ENCODE measurements around the gene UNC5CL.
A peak's percentile ranks its signal among the peaks of the same experiment; 100 is the strongest.

UNC5CL gene

DNA sequence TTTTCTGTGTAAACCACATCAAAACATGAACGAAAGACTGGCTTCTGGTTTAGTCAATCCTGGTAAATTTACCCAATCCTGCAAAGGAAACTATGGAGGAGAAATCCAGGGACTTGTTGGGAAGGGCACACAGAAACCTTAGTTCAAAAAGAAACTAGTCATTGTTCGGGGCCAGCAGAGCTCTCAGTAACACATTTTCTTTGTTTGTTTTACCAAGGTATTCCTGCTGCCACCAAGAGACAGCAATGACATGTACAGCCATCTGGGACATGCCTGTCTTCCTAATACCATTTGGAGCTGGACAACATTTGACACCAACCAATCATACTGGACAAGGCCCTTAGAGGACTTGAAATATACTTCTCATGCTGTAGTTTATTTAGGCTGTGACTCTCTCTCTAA, 24.9 kb upstream of the UNC5CL start:
- DNase-seq (ENCODE audit: low read depth in 2 of 2): no peak
- no peak for TF ChIP-seq CTCF (IDR thresholded peaks at IDR 0.05; ENCODE audit: low read depth, low read length)

DNA sequence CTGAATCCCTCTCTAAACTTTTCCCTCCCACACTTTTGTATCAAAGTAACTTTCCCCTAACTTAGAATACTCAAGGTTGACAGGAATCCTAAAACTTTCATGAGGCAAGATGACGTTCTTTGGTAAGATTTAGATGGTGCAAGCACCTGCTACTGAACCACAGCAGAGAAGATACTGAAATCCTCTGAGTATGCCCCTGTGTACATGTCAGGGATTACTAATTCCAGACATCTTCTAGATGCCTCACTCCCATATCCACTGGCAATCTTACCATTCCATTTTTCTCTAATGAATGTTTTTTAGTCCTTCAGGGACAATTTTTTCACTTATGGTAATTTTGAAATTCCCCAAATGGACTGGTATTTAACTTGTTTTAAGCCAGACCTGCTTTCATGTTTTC, 23.0 kb upstream of the UNC5CL start:
- no peak for TF ChIP-seq CTCF (IDR thresholded peaks at IDR 0.05; ENCODE audit: low read depth, low read length)
- H3K4me3 ChIP-seq (replicated peaks in 1 of 2; ENCODE audit: low read depth in 2 of 2, low read length in 2 of 2): no peak overlapping the region
- DNase-seq (ENCODE audit: low read depth in 2 of 2): no peak

More for the DNA sequence above, 24.9 kb upstream of the UNC5CL start:
- H3K4me3 ChIP-seq (replicated peaks in 1 of 2; ENCODE audit: low read depth in 2 of 2, low read length in 2 of 2): no peak overlapping the region

DNA sequence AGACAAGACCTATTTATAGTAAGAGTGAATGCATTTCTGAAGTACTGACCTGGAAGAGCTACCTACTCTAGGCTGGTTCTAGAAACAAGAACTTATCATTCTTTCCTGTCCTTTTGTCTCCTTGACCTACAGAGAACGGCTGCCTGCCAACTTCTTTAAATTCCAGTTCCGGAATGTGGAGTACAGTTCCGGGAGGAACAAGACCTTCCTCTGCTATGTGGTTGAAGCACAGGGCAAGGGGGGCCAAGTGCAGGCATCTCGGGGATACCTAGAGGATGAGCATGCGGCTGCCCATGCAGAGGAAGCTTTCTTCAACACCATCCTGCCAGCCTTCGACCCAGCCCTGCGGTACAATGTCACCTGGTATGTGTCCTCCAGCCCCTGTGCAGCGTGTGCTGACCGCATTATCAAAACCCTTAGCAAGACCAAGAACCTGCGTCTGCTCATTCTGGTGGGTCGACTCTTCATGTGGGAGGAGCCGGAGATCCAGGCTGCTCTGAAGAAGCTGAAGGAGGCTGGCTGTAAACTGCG, 22.2 kb upstream of the UNC5CL start:
- no peak for DNase-seq (ENCODE audit: low read depth in 2 of 2)
- TF ChIP-seq CTCF (IDR thresholded peaks at IDR 0.05; ENCODE audit: low read depth, low read length): no peak
- H3K4me3 ChIP-seq (replicated peaks in 1 of 2; ENCODE audit: low read depth in 2 of 2, low read length in 2 of 2): no peak overlapping the region

DNA sequence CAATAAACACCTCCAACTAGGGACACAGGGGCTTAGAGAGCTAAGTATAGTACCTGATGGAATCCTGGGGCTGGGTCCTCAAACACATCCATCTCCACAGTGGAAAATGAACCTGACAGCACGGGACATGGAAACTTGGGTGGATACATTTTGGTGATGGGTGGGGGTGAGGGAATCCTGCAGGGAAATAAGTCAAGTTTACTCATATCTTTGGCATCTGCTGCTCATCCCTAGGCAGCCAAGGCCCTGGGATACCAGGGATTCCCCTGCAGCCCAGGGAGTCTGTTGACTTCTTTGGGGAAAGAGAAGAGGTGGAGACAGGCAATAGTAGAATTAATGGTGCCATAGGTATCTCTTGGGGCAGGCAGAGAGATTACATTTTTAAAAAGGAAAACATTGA, 20.5 kb upstream of the UNC5CL start:
- peak in 1 of 2 donors; percentile 46 for DNase-seq (ENCODE audit: low read depth in 2 of 2)

GRCh38 chr6:41058783-41059181, 19.8 kb upstream of the UNC5CL start:
- H3K4me3 ChIP-seq (replicated peaks in 1 of 2; ENCODE audit: low read depth in 2 of 2, low read length in 2 of 2): no peak overlapping the region
- DNase-seq (ENCODE audit: low read depth in 2 of 2): no peak
- TF ChIP-seq CTCF (IDR thresholded peaks at IDR 0.05; ENCODE audit: low read depth, low read length): no peak

More for the DNA sequence above, 20.5 kb upstream of the UNC5CL start:
- TF ChIP-seq CTCF (IDR thresholded peaks at IDR 0.05; ENCODE audit: low read depth, low read length): no peak
- H3K4me3 ChIP-seq (replicated peaks in 1 of 2; ENCODE audit: low read depth in 2 of 2, low read length in 2 of 2): no peak overlapping the region

GRCh38 chr6:41056768-41057490, 17.9 kb upstream of the UNC5CL start:
- no peak for TF ChIP-seq CTCF (IDR thresholded peaks at IDR 0.05; ENCODE audit: low read depth, low read length)
- no peak overlapping the region for H3K4me3 ChIP-seq (replicated peaks in 1 of 2; ENCODE audit: low read depth in 2 of 2, low read length in 2 of 2)
- DNase-seq (ENCODE audit: low read depth in 2 of 2): no peak

Data from cardiac fibroblast (primary cell).